ENCODE results near the gene PBX4.

The PBX4 gene

GRCh38 chr19:19579533-19580361 is 38.7 kb downstream of the PBX4 start:
- FAIRE-seq = no peak
- no peak for DNase-seq (ENCODE audit: insufficient read length, low spot score)
- no peak for TF ChIP-seq POLR2A (IDR thresholded peaks at IDR 0.05; ENCODE audit: low read depth, low read length)

DNA sequence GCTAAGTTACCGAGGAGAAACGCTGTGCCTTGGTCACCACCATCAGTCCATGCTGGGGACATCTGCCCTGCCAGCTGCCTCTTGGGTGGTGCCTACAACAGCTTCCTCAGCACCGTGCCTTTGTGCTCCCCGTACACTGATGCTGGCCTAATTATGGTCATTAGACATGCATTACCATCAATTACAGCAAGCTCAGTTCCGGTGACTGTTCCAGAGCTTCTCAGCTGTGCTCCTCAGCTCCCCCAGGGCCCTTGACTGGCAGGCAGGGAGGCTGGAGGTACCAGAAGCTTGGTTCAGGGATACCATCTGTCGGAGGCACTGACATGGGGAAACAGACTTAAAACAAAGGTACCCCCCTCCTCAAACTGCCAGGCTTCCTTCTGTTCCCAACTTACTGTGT is 40.2 kb downstream of the PBX4 start:
- TF ChIP-seq POLR2A (IDR thresholded peaks at IDR 0.05; ENCODE audit: low read depth, low read length) = no peak
- DNase-seq (ENCODE audit: insufficient read length, low spot score) (no peak), FAIRE-seq (no peak)

DNA sequence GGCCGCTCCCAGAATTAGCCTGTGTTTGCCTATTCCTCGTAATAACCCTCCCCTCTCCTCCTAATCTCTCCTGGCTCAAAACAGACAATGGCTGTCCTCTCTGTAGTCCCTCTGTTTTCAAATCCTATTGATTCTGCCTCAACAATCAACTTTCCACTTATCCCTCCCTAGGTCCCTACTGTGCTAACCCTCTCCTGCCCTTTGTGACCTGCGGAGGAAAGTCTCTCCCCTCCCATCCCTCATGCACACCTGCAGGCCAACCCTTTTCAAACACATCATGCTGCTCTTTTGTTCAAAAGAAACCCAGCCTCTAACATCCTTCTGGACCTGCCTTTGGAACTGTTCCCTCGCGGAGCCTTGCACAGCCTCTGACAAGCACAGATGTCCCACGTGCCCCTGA is 43.1 kb downstream of the PBX4 start:
- TF ChIP-seq POLR2A (IDR thresholded peaks at IDR 0.05; ENCODE audit: low read depth, low read length) = no peak
- no peak for DNase-seq (ENCODE audit: insufficient read length, low spot score)
- FAIRE-seq = no peak

DNA sequence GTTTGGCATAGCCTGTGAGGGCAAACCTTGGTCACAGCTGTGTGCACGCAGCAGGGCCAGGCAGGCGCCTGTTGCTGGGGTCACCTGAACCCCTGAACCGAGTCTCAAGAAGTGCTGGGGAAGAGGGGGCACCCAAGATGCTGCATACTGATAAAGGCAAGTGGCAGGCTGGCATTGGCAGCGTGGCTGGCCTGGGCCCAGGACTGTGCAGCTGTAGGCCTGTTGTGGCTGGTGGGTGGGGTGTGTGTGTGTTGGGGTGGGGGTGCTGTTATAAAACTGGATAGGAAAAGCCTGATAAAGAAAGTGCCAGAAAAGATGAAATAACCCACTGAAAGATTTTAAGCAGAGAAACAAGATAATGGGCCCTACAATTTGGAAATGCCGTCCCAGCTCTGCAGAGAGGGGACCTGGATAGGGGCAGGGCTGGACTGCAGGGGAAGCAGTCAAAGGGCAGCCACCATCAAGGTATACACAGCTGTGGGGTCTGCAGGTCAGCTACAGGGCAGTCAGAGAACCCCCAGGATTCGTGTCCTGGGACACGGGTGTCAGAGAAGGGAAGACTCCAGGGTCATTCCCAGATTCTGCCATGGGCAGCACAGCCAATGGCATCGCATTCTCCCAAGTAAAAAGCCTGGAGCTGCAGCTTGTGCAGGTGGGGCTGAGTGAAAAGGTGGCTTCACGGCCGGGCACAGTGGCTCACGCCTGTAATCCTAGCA is 47.3 kb downstream of the PBX4 start:
- no peak for TF ChIP-seq POLR2A (IDR thresholded peaks at IDR 0.05; ENCODE audit: low read depth, low read length)
- DNase-seq (ENCODE audit: insufficient read length, low spot score) (no peak), FAIRE-seq (no peak)

DNA sequence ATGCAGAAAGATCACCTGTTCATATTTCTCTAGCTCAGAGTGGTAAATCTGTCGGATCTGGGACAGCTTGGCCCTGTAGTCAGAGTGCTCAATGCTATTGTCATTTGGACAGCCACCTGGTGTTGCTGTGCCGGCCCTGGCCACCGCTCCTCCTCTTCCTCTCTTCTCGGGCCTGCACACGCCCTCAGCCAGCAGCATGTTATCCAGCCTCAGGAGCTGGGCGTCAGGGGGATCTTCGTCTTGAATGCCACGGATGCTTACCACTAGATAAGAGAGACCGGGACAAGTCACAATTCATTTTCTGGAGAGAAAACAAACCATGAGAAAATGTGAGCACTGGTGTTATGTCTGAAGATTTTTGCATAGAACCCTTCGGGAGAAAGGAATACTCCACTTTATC is 47.9 kb downstream of the PBX4 start:
- no peak for TF ChIP-seq POLR2A (IDR thresholded peaks at IDR 0.05; ENCODE audit: low read depth, low read length)
- no peak for FAIRE-seq

DNA sequence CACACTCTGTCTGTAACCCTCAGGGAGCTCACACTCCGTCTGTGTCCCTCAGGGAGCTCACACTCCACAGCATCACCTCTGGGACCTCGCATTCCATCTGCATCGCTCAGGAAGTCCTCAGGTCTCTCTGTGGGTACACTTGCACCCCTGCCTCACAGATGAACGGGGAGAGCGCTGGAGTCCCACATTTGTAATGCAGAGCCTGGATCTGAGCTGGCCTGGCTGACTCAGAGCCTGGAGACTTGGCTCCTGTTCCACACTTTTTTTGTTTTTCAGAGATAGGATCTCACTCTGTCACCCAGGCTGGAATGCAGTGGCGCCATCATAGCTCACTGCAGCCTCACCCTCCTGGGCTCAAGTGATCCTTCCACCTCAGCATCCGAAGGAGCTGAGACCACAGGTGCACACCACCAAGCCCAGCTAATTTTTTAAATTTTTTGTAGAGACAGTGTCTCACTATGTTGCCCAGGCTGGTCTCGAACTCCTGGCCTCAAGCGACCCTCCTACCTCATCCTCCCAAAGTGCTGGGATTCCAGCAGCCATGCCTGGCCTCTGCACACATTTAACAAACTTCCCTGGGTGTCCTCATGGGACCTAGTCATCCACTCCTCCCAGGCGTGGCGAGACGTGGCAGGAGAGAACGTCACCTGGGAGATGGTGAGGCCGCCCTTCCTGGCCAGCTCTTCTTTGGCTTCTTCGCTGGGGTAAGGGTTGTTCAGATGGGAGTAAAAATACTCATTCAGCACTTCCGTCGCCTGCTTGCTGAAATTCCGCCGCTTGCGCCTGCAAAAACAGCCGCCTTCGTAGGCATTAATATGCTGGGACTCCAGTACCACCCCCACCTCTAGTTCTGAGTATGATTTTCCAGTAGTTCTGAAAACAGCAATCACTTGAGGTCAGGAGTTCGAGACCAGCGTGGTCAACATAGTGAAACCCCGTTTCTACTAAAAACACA is 49.4 kb downstream of the PBX4 start:
- FAIRE-seq = no peak
- TF ChIP-seq POLR2A (IDR thresholded peaks at IDR 0.05; ENCODE audit: low read depth, low read length) = no peak

More for the DNA sequence above, 47.9 kb downstream of the PBX4 start:
- DNase-seq (ENCODE audit: insufficient read length, low spot score) = no peak

DNA sequence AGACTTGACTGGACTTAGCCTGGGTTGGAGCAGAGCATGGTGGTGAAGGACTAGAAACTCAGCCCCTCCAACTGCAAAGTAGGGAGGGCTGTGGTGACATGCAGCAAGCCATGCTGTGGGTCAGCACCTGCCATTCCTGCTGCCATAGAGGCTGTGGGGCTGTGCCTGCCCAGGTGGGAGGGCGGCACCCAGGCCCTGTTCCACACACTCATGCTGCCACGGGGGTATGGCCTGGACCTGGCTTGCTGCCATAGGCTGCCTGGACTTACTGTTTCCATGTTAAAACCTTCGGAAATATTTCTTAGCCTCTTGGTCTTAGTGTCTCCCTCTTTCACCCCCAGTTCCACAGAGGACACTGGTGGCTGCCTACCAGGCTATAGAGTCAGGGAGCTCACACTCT is 51.1 kb downstream of the PBX4 start:
- TF ChIP-seq POLR2A (IDR thresholded peaks at IDR 0.05; ENCODE audit: low read depth, low read length) = no peak
- DNase-seq (ENCODE audit: insufficient read length, low spot score) (no peak), FAIRE-seq (no peak)

More for the DNA sequence above, 49.4 kb downstream of the PBX4 start:
- peak; percentile 81 for DNase-seq (ENCODE audit: insufficient read length, low spot score)

DNA sequence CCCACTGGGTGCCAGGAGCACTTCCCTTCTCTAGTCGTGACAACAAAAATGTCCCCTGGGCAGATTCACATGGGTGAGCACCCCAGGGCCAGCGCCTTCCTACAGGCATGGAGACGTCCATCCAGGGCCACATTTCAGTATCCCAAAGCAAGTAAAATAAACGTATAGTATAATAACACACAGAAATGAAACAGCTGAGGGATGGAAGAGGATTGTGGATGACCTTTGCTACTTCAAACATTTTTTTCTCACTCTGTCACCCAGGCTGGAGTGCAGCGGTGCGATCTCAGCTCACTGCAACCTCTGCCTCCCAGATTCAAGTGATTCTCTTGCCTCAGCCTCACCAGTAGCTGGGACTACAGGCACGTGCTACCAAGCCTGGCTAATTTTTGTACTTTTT is 52.2 kb downstream of the PBX4 start:
- DNase-seq (ENCODE audit: insufficient read length, low spot score) (no peak), FAIRE-seq (no peak)
- TF ChIP-seq POLR2A (IDR thresholded peaks at IDR 0.05; ENCODE audit: low read depth, low read length) = no peak

GRCh38 chr19:19563348-19563848 is 55.1 kb downstream of the PBX4 start:
- FAIRE-seq = no peak

GRCh38 chr19:19562665-19563347 is 55.7 kb downstream of the PBX4 start:
- no peak for TF ChIP-seq POLR2A (IDR thresholded peaks at IDR 0.05; ENCODE audit: low read depth, low read length)
- no peak for FAIRE-seq
- DNase-seq (ENCODE audit: insufficient read length, low spot score) = no peak

More at GRCh38 chr19:19563348-19563848, 55.1 kb downstream of the PBX4 start:
- DNase-seq (ENCODE audit: insufficient read length, low spot score) = no peak
- TF ChIP-seq POLR2A (IDR thresholded peaks at IDR 0.05; ENCODE audit: low read depth, low read length) = no peak

GRCh38 chr19:19561946-19562664 is 56.4 kb downstream of the PBX4 start:
- DNase-seq (ENCODE audit: insufficient read length, low spot score) (no peak), FAIRE-seq (no peak)
- TF ChIP-seq POLR2A (IDR thresholded peaks at IDR 0.05; ENCODE audit: low read depth, low read length) = no peak

- no peak for FAIRE-seq
- no peak for TF ChIP-seq POLR2A (IDR thresholded peaks at IDR 0.05; ENCODE audit: low read depth, low read length)
- DNase-seq (ENCODE audit: insufficient read length, low spot score) = no peak
Observed at GRCh38 chr19:19559931-19560330, 58.6 kb downstream of the PBX4 start.

Data from H54 (cell line).